Measurements from ENCODE around the gene SREK1. TPM values are rescaled to one million over a fixed set of nuclear protein-coding genes. Genes with fewer than 3 reads are reported as not detected.

SREK1 gene
- total and polyA plus RNA-seq, 3 donors from 2014 or later, result 28.4 to 139 (median 108) TPM

- no peak for TF ChIP-seq POLR2A (IDR thresholded peaks at IDR 0.05)
- TF ChIP-seq, protein P1, sequence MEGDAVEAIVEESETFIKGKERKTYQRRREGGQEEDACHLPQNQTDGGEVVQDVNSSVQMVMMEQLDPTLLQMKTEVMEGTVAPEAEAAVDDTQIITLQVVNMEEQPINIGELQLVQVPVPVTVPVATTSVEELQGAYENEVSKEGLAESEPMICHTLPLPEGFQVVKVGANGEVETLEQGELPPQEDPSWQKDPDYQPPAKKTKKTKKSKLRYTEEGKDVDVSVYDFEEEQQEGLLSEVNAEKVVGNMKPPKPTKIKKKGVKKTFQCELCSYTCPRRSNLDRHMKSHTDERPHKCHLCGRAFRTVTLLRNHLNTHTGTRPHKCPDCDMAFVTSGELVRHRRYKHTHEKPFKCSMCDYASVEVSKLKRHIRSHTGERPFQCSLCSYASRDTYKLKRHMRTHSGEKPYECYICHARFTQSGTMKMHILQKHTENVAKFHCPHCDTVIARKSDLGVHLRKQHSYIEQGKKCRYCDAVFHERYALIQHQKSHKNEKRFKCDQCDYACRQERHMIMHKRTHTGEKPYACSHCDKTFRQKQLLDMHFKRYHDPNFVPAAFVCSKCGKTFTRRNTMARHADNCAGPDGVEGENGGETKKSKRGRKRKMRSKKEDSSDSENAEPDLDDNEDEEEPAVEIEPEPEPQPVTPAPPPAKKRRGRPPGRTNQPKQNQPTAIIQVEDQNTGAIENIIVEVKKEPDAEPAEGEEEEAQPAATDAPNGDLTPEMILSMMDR (IDR thresholded peaks at IDR 0.05), result no peak
- Histone ChIP-seq H3K9me3 (no peaks in the 10 kb centered on the region), H3K4me3 (no peak overlapping the region), H3K36me3 (ENCODE audit: low read depth, missing control alignments) (peaks cover 3% of the 10 kb centered on the region), H3K4me1 (no peaks in the 10 kb centered on the region), H3K27me3 (no peaks in the 10 kb centered on the region), H3K27ac (no peak overlapping the region)
- intact Hi-C loops (cut with DNase I; ENCODE audit: low total_unique reads), result no loop called here
- DNase-seq, result no peak
- WGBS, 2 donors, result 93 to 94% methylated on average over 10 of the region's 10 CpGs
Measured at GRCh38 chr5:66170195-66170919, 26.3 kb downstream of the SREK1 start.

DNA sequence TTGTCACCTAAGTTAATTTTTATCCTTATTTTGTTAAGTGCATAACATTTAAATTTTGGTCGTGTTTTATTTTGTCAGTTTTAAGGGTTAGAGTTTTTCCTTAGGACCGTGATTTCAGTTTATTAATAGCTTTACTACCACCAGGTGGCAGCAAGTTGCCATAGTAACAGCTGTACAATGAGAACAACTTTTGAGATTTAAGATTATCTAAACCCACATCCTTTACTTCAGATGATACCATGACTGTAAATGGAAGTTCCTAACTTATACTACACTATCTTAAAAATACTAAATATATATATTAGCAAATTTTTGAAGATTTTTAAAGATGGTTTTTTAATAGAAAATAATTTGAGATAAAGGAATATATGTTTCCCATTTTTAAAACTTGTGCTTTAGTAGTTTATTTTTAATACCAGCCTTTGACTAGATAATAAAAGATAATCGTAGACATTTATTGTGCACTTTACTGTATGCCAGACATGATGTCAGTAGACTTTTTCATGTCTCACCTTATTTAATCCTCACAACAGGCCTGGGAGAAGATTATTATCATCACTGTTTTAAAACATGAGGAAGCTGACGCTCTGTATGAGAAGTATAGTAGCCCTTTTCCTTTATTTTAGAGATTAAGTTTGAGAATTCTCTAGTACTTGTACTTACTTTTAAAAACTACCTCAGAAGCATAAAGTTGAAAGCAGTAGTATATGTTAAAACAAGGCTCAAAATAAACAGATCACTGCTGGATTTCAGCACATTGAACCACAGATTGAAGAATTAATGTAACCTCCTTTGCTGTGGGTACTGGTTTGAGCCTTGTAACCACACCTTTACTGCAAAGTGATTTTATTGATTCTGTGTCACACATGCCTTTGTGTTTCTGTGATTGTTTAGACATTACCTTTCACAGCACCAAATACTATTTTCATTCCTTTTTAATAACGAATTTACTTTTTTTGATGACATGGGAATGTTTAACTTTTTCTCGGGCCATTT lies 27.5 kb downstream of the SREK1 start:
- intact Hi-C loops (cut with DNase I; ENCODE audit: low total_unique reads), result no loop called here
- TF ChIP-seq, protein P1 (IDR thresholded peaks at IDR 0.05), result peak; percentile 29 to 55 (median 49)
- no peak for TF ChIP-seq POLR2A (IDR thresholded peaks at IDR 0.05)
- Histone ChIP-seq H3K27me3 (no peaks in the 10 kb centered on the region), H3K36me3 (ENCODE audit: low read depth, missing control alignments) (peaks cover 3% of the 10 kb centered on the region), H3K27ac (no peak overlapping the region), H3K4me1 (no peaks in the 10 kb centered on the region), H3K4me3 (no peak overlapping the region), H3K9me3 (no peaks in the 10 kb centered on the region)
- 65 to 69% methylated on average over 6 of the region's 6 CpGs for WGBS, 2 donors
- DNase-seq, result peak; percentile 66

GRCh38 chr5:66174338-66174737 lies 30.2 kb downstream of the SREK1 start:
- intact Hi-C loops (cut with DNase I; ENCODE audit: low total_unique reads), result no loop called here
- H3K36me3 ChIP-seq (ENCODE audit: low read depth, missing control alignments), result no peaks in the 10 kb centered on the region
- no peaks in the 10 kb centered on the region for H3K4me1 ChIP-seq
- peak overlapping the region; percentile 41 to 43 for H3K27ac ChIP-seq
- H3K4me3 ChIP-seq, result no peak overlapping the region
- DNase-seq, result peak; percentile 40
- no peaks in the 10 kb centered on the region for H3K27me3 ChIP-seq
- TF ChIP-seq, protein P1 (IDR thresholded peaks at IDR 0.05), result peak in 2 of 3 experiments; percentile 17 to 22
- TF ChIP-seq POLR2A (IDR thresholded peaks at IDR 0.05), result no peak
- H3K9me3 ChIP-seq, result no peaks in the 10 kb centered on the region
- WGBS, 2 donors, result 37 to 46% methylated on average over 3 of the region's 3 CpGs

- DNase-seq, result no peak
- intact Hi-C loops (cut with DNase I; ENCODE audit: low total_unique reads), result no loop called here
- H3K9me3 ChIP-seq, result no peaks in the 10 kb centered on the region
- no peaks in the 10 kb centered on the region for H3K36me3 ChIP-seq (ENCODE audit: low read depth, missing control alignments)
- WGBS, 2 donors, result 86 to 90% methylated on average over 1 of the region's 1 CpG
- TF ChIP-seq, protein P1 (IDR thresholded peaks at IDR 0.05), result no peak
- no peak for TF ChIP-seq POLR2A (IDR thresholded peaks at IDR 0.05)
- no peak overlapping the region for H3K27ac ChIP-seq
- H3K4me3 ChIP-seq, result no peak overlapping the region
- H3K4me1 ChIP-seq, result no peaks in the 10 kb centered on the region
- H3K27me3 ChIP-seq, result no peaks in the 10 kb centered on the region
Measured at GRCh38 chr5:66178799-66179198, 34.7 kb downstream of the SREK1 start.

All from testis (tissue), 3 donors.